Ectodermal cell (in vitro differentiated cells): ENCODE results near the gene LRRC74A.

ENCODE experiments used
- H3K27ac ChIP-seq: 2 replicates; pipeline ENCODE4 v1.7.0; 2013; ENCODE audit warnings: mild to moderate bottlenecking, low read depth, low read length; ENCODE audit not compliant: insufficient read depth, poor library complexity, severe bottlenecking
- H3K27me3 ChIP-seq: 2 replicates; pipeline ENCODE4 v1.7.0; 2013; ENCODE audit warnings: mild to moderate bottlenecking, low read length; ENCODE audit not compliant: insufficient read depth, control insufficient read depth, poor library complexity, severe bottlenecking
- H3K36me3 ChIP-seq: one replicate; pipeline ENCODE4 v1.7.0; 2013; ENCODE audit warnings: low read length; ENCODE audit not compliant: control insufficient read depth, insufficient read depth
- H3K4me1 ChIP-seq: one replicate; pipeline ENCODE4 v1.7.0; 2013; ENCODE audit warnings: low read length; ENCODE audit not compliant: control insufficient read depth, insufficient read depth
- H3K4me3 ChIP-seq: 2 replicates; pipeline ENCODE4 v1.7.0; 2013; ENCODE audit warnings: low read depth, low read length, control low read depth; ENCODE audit not compliant: insufficient read depth
- H3K9me3 ChIP-seq: 2 replicates; pipeline ENCODE4 v1.7.0; 2013; ENCODE audit warnings: mild to moderate bottlenecking, low read length, moderate library complexity; ENCODE audit not compliant: control insufficient read depth
- WGBS, 2 experiments: methylation state at CpG; one replicate each; pipeline ENCODE4 v1.1.7; 2013; ENCODE audit warnings: missing lambda C conversion rate in 2 of 2; 5-methylcytosine and 5-hydroxymethylcytosine counted together

The LRRC74A gene

GRCh38 chr14:76867516-76868453 lies 41.6 kb downstream of the LRRC74A start:
- WGBS, 2 experiments = 87% methylated on average over 25 of the region's 25 CpGs

GRCh38 chr14:76868454-76869170 lies 42.4 kb downstream of the LRRC74A start:
- 89 to 91% methylated on average over 29 of the region's 29 CpGs for WGBS, 2 experiments
- Histone ChIP-seq H3K9me3 (no peaks in the 10 kb centered on the region), H3K27me3 (no peaks in the 10 kb centered on the region), H3K4me3 (no peak overlapping the region), H3K27ac (no peak overlapping the region), H3K36me3 (no peaks in the 10 kb centered on the region), H3K4me1 (peaks cover 5% of the 10 kb centered on the region)

More at GRCh38 chr14:76867516-76868453, 41.6 kb downstream of the LRRC74A start:
- Histone ChIP-seq H3K4me1 (peaks cover 6% of the 10 kb centered on the region), H3K9me3 (no peaks in the 10 kb centered on the region), H3K27me3 (no peaks in the 10 kb centered on the region), H3K27ac (no peak overlapping the region), H3K4me3 (no peak overlapping the region), H3K36me3 (no peaks in the 10 kb centered on the region)

GRCh38 chr14:76870166-76870565 lies 44.0 kb downstream of the LRRC74A start:
- Histone ChIP-seq H3K36me3 (no peaks in the 10 kb centered on the region), H3K9me3 (no peaks in the 10 kb centered on the region), H3K4me3 (no peak overlapping the region), H3K27ac (no peak overlapping the region), H3K27me3 (no peaks in the 10 kb centered on the region), H3K4me1 (no peaks in the 10 kb centered on the region)
- WGBS, 2 experiments = 69 to 70% methylated on average over 7 of the region's 7 CpGs

GRCh38 chr14:76872796-76873432 lies 46.7 kb downstream of the LRRC74A start:
- Histone ChIP-seq H3K36me3 (no peaks in the 10 kb centered on the region), H3K9me3 (no peaks in the 10 kb centered on the region), H3K27ac (no peak overlapping the region), H3K4me1 (no peaks in the 10 kb centered on the region), H3K4me3 (no peak overlapping the region), H3K27me3 (no peaks in the 10 kb centered on the region)
- WGBS, 2 experiments = 45 to 46% methylated on average over 11 of the region's 12 CpGs

GRCh38 chr14:76874734-76875133 lies 48.5 kb downstream of the LRRC74A start:
- H3K27me3 ChIP-seq = no peaks in the 10 kb centered on the region
- no peaks in the 10 kb centered on the region for H3K4me1 ChIP-seq
- H3K4me3 ChIP-seq = no peak overlapping the region
- WGBS, 2 experiments = 92% methylated on average over 8 of the region's 8 CpGs
- no peak overlapping the region for H3K27ac ChIP-seq
- no peaks in the 10 kb centered on the region for H3K9me3 ChIP-seq
- H3K36me3 ChIP-seq = no peaks in the 10 kb centered on the region

- no peaks in the 10 kb centered on the region for H3K36me3 ChIP-seq
- no peaks in the 10 kb centered on the region for H3K4me1 ChIP-seq
- H3K27me3 ChIP-seq = no peaks in the 10 kb centered on the region
- no peak overlapping the region for H3K4me3 ChIP-seq
- no peak overlapping the region for H3K27ac ChIP-seq
- WGBS, 2 experiments = 55 to 57% methylated on average over 3 of the region's 3 CpGs
- no peaks in the 10 kb centered on the region for H3K9me3 ChIP-seq
Observed at GRCh38 chr14:76876076-76876475, 49.9 kb downstream of the LRRC74A start.

DNA sequence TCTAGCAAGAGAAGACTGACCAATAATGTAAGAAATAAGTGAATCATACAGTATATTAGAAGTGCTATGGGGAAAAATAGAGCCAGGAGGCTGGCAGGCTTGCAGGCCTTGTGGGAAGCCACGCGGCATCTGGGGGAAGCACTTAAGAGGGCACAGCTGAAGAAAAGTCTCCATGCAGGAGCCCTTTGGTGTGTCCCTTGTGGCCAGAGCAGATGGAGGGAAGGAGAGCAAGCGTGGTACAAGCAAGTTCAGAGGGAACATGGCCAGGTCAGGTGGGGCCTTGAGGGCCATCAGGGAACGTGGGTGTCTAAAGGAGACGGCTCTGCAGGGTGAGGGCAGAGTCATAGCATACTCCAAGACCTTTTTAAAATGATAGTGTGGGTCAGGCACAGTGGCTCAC lies 51.7 kb downstream of the LRRC74A start:
- 94 to 96% methylated on average over 5 of the region's 5 CpGs for WGBS, 2 experiments
- Histone ChIP-seq H3K9me3 (no peaks in the 10 kb centered on the region), H3K4me3 (no peak overlapping the region)

GRCh38 chr14:76880449-76880848 lies 54.2 kb downstream of the LRRC74A start:
- H3K4me1 ChIP-seq = no peaks in the 10 kb centered on the region
- H3K27me3 ChIP-seq = no peaks in the 10 kb centered on the region
- H3K27ac ChIP-seq = no peak overlapping the region
- WGBS, 2 experiments = 81 to 84% methylated on average over 4 of the region's 4 CpGs
- no peaks in the 10 kb centered on the region for H3K9me3 ChIP-seq
- no peak overlapping the region for H3K4me3 ChIP-seq
- no peaks in the 10 kb centered on the region for H3K36me3 ChIP-seq

More for the DNA sequence above, 51.7 kb downstream of the LRRC74A start:
- H3K36me3 ChIP-seq = no peaks in the 10 kb centered on the region
- H3K27ac ChIP-seq = no peak overlapping the region
- no peaks in the 10 kb centered on the region for H3K4me1 ChIP-seq
- no peaks in the 10 kb centered on the region for H3K27me3 ChIP-seq

- Histone ChIP-seq H3K4me3 (no peak overlapping the region), H3K27ac (no peak overlapping the region), H3K36me3 (no peaks in the 10 kb centered on the region), H3K9me3 (no peaks in the 10 kb centered on the region), H3K4me1 (no peaks in the 10 kb centered on the region), H3K27me3 (no peaks in the 10 kb centered on the region)
- WGBS, 2 experiments = 92 to 93% methylated on average over 6 of the region's 6 CpGs
Observed at GRCh38 chr14:76881348-76881747, 55.1 kb downstream of the LRRC74A start.

GRCh38 chr14:76882651-76883050 lies 56.4 kb downstream of the LRRC74A start:
- H3K4me1 ChIP-seq = no peaks in the 10 kb centered on the region
- H3K36me3 ChIP-seq = no peaks in the 10 kb centered on the region
- H3K27ac ChIP-seq = no peak overlapping the region
- 93% methylated on average over 5 of the region's 5 CpGs for WGBS, 2 experiments
- H3K9me3 ChIP-seq = no peaks in the 10 kb centered on the region
- H3K27me3 ChIP-seq = no peaks in the 10 kb centered on the region
- H3K4me3 ChIP-seq = no peak overlapping the region
